ENCODE data around the gene TRAM2. TPM values are rescaled to one million over a fixed set of nuclear protein-coding genes. Genes with fewer than 3 reads are reported as not detected.
A peak's percentile ranks its signal among the peaks of the same experiment; 100 is the strongest.

TRAM2 gene
- total and polyA plus RNA-seq, 2 donors (not counting 3 experiments of a cell fraction or from before 2014, with no cell fraction given) = 85.7 to 98.6 TPM

DNA sequence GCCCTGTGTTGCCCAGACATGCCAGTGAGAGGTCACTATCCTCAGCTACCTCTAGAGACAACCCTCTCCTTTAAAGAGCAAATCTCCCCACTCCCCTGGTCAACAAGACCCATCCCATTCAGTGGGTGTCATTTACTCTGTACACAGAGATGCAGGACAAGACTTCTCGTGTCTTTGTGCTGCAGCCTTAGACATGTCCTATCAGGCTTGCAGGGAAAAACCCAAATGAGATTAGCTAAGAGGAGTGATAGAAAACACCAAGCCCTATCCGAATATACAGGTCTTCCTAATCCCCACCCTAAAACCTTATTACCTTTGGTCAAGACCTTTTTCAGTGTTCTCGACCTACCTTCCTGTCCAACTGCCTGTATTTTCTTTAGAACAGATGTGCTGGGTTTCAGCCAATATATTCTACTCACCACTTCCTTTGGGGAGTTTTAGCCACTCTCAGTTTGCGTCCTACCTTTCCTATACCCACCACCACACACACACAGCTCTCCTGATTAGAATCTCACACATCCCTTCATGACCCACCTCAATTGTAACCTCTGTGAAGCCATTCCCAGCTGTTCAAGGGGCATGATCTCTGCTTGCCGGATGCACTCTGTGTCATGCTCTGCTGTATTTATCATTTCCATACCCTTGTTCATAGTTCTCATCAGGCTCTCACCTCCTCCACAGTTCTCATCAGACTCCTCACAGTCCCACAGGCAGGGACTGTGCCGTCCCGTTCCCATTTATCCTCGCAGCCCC, 39.7 kb downstream of the TRAM2 start:
- Histone ChIP-seq H3K4me3 (replicated peaks in 1 of 3; ENCODE audit: insufficient read depth in 1 of 3, low read depth in 1 of 3, low read length in 3 of 3) (no peak overlapping the region), H3K9ac (replicated peaks; ENCODE audit: extremely low read depth, insufficient read depth, low read length) (peak overlapping the region; percentile 20), H3K4me2 (ENCODE audit: insufficient read depth, low read length) (peak overlapping the region; percentile 35), H3K36me3 (ENCODE audit: control insufficient read depth in 2 of 2, extremely low read depth in 1 of 2, insufficient read depth in 2 of 2, low read length in 2 of 2) (peaks cover 2 to 7% of the 10 kb centered on the region in 2 experiments), H3K27me3 (ENCODE audit: control insufficient read depth in 2 of 2, insufficient read depth in 2 of 2, low read length in 2 of 2) (no peaks in the 10 kb centered on the region), H3K79me2 (ENCODE audit: control insufficient read depth, insufficient read depth, low read length) (peaks cover 70% of the 10 kb centered on the region), H3K9me1 (replicated peaks; ENCODE audit: control insufficient read depth, extremely low read depth, insufficient read depth, low read length) (no peaks in the 10 kb centered on the region), H4K20me1 (replicated peaks; ENCODE audit: control insufficient read depth, extremely low read depth, insufficient read depth, low read length) (no peaks in the 10 kb centered on the region), H3K27ac (ENCODE audit: insufficient read depth, low read depth, low read length) (peak overlapping the region; percentile 74), H2AFZ (ENCODE audit: low read depth, low read length) (no peak overlapping the region), H3K4me1 (ENCODE audit: control insufficient read depth, extremely low read depth, insufficient read depth, low read length) (peaks cover 83% of the 10 kb centered on the region), H3K9me3 (replicated peaks; ENCODE audit: control insufficient read depth, insufficient read depth, low read length) (no peaks in the 10 kb centered on the region)
- peak; percentile 78 for TF ChIP-seq POLR2AphosphoS5 (IDR thresholded peaks at IDR 0.05; ENCODE audit: insufficient read depth, low read depth, low read length)
- peak; percentile 9 for TF ChIP-seq POLR2A (IDR thresholded peaks at IDR 0.05; ENCODE audit: low read depth, low read length)
- TF ChIP-seq GATA2 (IDR thresholded peaks at IDR 0.05; ENCODE audit: insufficient read depth, insufficient read length, low read depth, low read length) = peak; percentile 99
- peak; percentile 83 for TF ChIP-seq FOS (IDR thresholded peaks at IDR 0.05; ENCODE audit: borderline replicate concordance, insufficient read depth, low read length)
- TF ChIP-seq CTCF (IDR thresholded peaks at IDR 0.05; ENCODE audit: extremely low read depth in 1 of 2, insufficient read depth in 1 of 2, low read depth in 1 of 2, low read length in 2 of 2) = no peak
- dilution Hi-C loops (cut with MboI; ENCODE audit: extremely low pct_ligation_motif_present, low sequenced_read_pairs) (loop anchor here (25.0 kb wide), 1 partner anchor 125 kb away; the partner anchor contains the start of gene EFHC1), intact Hi-C loops (cut with micrococcal nuclease) (loop anchor here (1.0 kb wide), 3 partner anchors 13 to 36 kb away; no protein-coding TSS in a partner anchor)
- POLR2A ChIA-PET = no interaction called here
- FAIRE-seq (peak; percentile 82), DNase-seq (ENCODE audit: low read depth, low spot score) (peak; percentile 78)
- CTCF ChIA-PET = interaction anchor here (1.1 to 2.9 kb wide), 6 partner anchors 9 to 130 kb away, joined by 3 to 12 read pairs (median 6); partner anchors contain the start of gene TRAM2
- no TSS peak for BruUV-seq (replicated peaks)

Data from endothelial cell of umbilical vein (primary cell).